SK-N-SH (cell line): ENCODE measurements around the gene SLC66A2. TPM values are rescaled to one million over a fixed set of nuclear protein-coding genes. Genes with fewer than 3 reads are reported as not detected.

Experiments used
- CTCF ChIA-PET: fragments of 300-600, 350-600 bp; formaldehyde crosslinking; extraction: SDS; loops from one replicate; lab custom pipeline; 2021; lab: Yijun Ruan, JAX
- POLR2A ChIA-PET: fragments of 350-600 bp; sonication (Branson Sonifier 250); formaldehyde crosslinking; extraction: SDS; loops from one replicate; lab custom pipeline; 2020; ENCODE audit warnings: antibody characterized with exemption, inconsistent platforms; lab: Yijun Ruan, JAX
- DNase-seq: peaks from one replicate; pipeline ENCODE4 v3.0.0; 2012
- H2AFZ ChIP-seq: fragments of 200-600 bp; sonication (generic); 2 replicates; pipeline ENCODE4 v1.8.1; 2016; ENCODE audit warnings: antibody characterized with exemption, mild to moderate bottlenecking, low read depth
- H3F3A ChIP-seq: fragments of 200-600 bp; sonication (generic); replicated peaks from 2 replicates; pipeline ENCODE3; 2016; ENCODE audit warnings: antibody characterized with exemption, mild to moderate bottlenecking; ENCODE audit not compliant: insufficient read depth
- H3K27ac ChIP-seq, 2 experiments: fragments of 200-500 bp in 1 of 2; fragments of 200-600 bp in 1 of 2; sonication (Bioruptor generic) in 1 of 2; sonication (generic), shearing (Covaris generic) in 1 of 2; 2 replicates each; pipeline versions ENCODE4 v1.5.1 to v1.6.1; 2014 to 2016; ENCODE audit warnings: low read depth in 2 of 2, inconsistent platforms in 1 of 2, low read length in 1 of 2, mild to moderate bottlenecking in 1 of 2, mixed read lengths in 1 of 2
- H3K27me3 ChIP-seq: fragments of 200-600 bp; sonication (generic), shearing (Covaris generic); 2 replicates; pipeline ENCODE4 v1.6.1; 2016; ENCODE audit warnings: mixed run types; ENCODE audit not compliant: insufficient read depth
- H3K36me3 ChIP-seq, 2 experiments: fragments of 200-500 bp in 1 of 2; fragments of 200-600 bp in 1 of 2; sonication (Bioruptor generic) in 1 of 2; sonication (generic) in 1 of 2; replicated peaks in 1 of 2; 2 replicates each; pipeline versions ENCODE3 to v1.5.1; 2014 to 2016; ENCODE audit warnings: low read length in 1 of 2, mild to moderate bottlenecking in 1 of 2; ENCODE audit not compliant: insufficient read depth in 2 of 2, control insufficient read depth in 1 of 2
- H3K4me1 ChIP-seq, 2 experiments: fragments of 200-500 bp in 1 of 2; fragments of 200-600 bp in 1 of 2; sonication (Bioruptor generic) in 1 of 2; sonication (generic), shearing (Covaris generic) in 1 of 2; 2 replicates each; pipeline versions ENCODE4 v1.5.1 to v1.6.1; 2014 to 2016; ENCODE audit warnings: low read depth in 1 of 2, low read length in 1 of 2, mixed run types in 1 of 2; ENCODE audit not compliant: insufficient read depth in 2 of 2, control insufficient read depth in 1 of 2
- H3K4me2 ChIP-seq: fragments of 200-600 bp; sonication (generic), shearing (Covaris generic); 2 replicates; pipeline ENCODE4 v1.6.1; 2017; ENCODE audit warnings: mixed run types
- H3K4me3 ChIP-seq, 2 experiments: fragments of 200-500 bp in 1 of 2; fragments of 200-600 bp in 1 of 2; sonication (Bioruptor generic) in 1 of 2; sonication (generic), shearing (Covaris generic) in 1 of 2; 2 replicates each; pipeline versions ENCODE4 v1.5.1 to v1.8.1; 2014 to 2016; ENCODE audit warnings: low read depth in 2 of 2, inconsistent platforms in 1 of 2, low read length in 1 of 2, mild to moderate bottlenecking in 1 of 2, mixed read lengths in 1 of 2, moderate library complexity in 1 of 2
- H3K79me2 ChIP-seq: fragments of 200-600 bp; sonication (generic); 2 replicates; pipeline ENCODE4 v1.8.1; 2017; ENCODE audit warnings: mild to moderate bottlenecking; ENCODE audit not compliant: insufficient read depth
- H3K9ac ChIP-seq: fragments of 200-600 bp; sonication (generic); 2 replicates; pipeline ENCODE4 v1.6.1; 2017; ENCODE audit warnings: mixed run types
- H3K9me2 ChIP-seq: fragments of 200-600 bp; sonication (generic); 2 replicates; pipeline ENCODE4 v1.6.1; 2017; ENCODE audit warnings: mixed run types
- H3K9me3 ChIP-seq: fragments of 200-600 bp; sonication (generic); 2 replicates; pipeline ENCODE4 v1.6.1; 2017; ENCODE audit warnings: mixed run types, mild to moderate bottlenecking, moderate library complexity
- H4K20me1 ChIP-seq: fragments of 200-600 bp; sonication (generic); 2 replicates; pipeline ENCODE4 v1.6.1; 2017; ENCODE audit warnings: mild to moderate bottlenecking, mixed run types; ENCODE audit not compliant: insufficient read depth
- ELF1 ChIP-seq: IDR thresholded peaks from 2 replicates; pipeline ENCODE4 v1.4.0; 2012
- MXI1 ChIP-seq: IDR thresholded peaks from 2 replicates; pipeline ENCODE4 v1.6.1; 2012; ENCODE audit warnings: mild to moderate bottlenecking, low read depth, low read length, improper control_type of control experiment
- NFIC ChIP-seq: IDR thresholded peaks from 2 replicates; pipeline ENCODE4 v1.4.0; 2012; ENCODE audit warnings: borderline replicate concordance
- NRF1 ChIP-seq: IDR thresholded peaks from 2 replicates; pipeline ENCODE4 v1.6.1; 2012; ENCODE audit warnings: low read depth, mild to moderate bottlenecking, low read length
- RFX5 ChIP-seq: IDR thresholded peaks from 2 replicates; pipeline ENCODE4 v1.6.1; 2012; ENCODE audit warnings: mild to moderate bottlenecking, improper control_type of control experiment, low read length
- SIN3A ChIP-seq: IDR thresholded peaks from 2 replicates; pipeline ENCODE4 v1.6.1; 2012; ENCODE audit warnings: low read depth, mild to moderate bottlenecking, low read length, moderate library complexity, borderline replicate concordance
- SMC3 ChIP-seq: IDR thresholded peaks from 2 replicates; pipeline ENCODE4 v1.6.1; 2012; ENCODE audit warnings: low read depth, low read length, improper control_type of control experiment
- TAF1 ChIP-seq: IDR thresholded peaks from 2 replicates; pipeline ENCODE4 v1.6.1; 2012; ENCODE audit warnings: low read depth, mild to moderate bottlenecking, low read length, moderate library complexity, borderline replicate concordance
- TCF12 ChIP-seq: IDR thresholded peaks from 2 replicates; pipeline ENCODE4 v1.4.0; 2012
- ZBTB33 ChIP-seq: IDR thresholded peaks from 2 replicates; pipeline ENCODE4 v1.4.0; 2012; ENCODE audit warnings: low read depth, borderline replicate concordance
- WGBS: methylation state at CpG from one replicate; pipeline ENCODE4 v1.1.6; 2017; ENCODE audit warnings: low lambda C conversion rate; 5-methylcytosine and 5-hydroxymethylcytosine counted together
- polyA plus RNA-seq, 3 experiments: library from polyadenylated mRNA; depleted of rRNA; stranded (reverse); fragments of >200 nt; gene quantifications; 2 replicates each; pipeline ENCODE4 v1.2.3, GENCODE V29; 2012
- TF ChIP-seq, protein P1 (sequence below): IDR thresholded peaks from 2 replicates; pipeline ENCODE4 v1.4.0; 2012; ENCODE audit warnings: low read depth, borderline replicate concordance
- TF ChIP-seq, protein P2 (sequence below): IDR thresholded peaks from 2 replicates; pipeline ENCODE4 v1.6.1; 2012; ENCODE audit warnings: mild to moderate bottlenecking, low read depth, low read length, moderate library complexity

SLC66A2 gene
- polyA plus RNA-seq, 1 of the 3 experiments (the other 2 are of a cell fraction), result 14.5 TPM

- H3K9ac ChIP-seq, result no peak overlapping the region
- TF ChIP-seq RFX5 (no peak), SMC3 (no peak), ZBTB33 (no peak), SIN3A (no peak), ELF1 (no peak), MXI1 (no peak), TCF12 (no peak), TAF1 (no peak), NFIC (no peak), NRF1 (no peak)
- TF ChIP-seq, protein P1, sequence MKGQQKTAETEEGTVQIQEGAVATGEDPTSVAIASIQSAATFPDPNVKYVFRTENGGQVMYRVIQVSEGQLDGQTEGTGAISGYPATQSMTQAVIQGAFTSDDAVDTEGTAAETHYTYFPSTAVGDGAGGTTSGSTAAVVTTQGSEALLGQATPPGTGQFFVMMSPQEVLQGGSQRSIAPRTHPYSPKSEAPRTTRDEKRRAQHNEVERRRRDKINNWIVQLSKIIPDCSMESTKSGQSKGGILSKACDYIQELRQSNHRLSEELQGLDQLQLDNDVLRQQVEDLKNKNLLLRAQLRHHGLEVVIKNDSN, result no peak
- TF ChIP-seq, protein P2, sequence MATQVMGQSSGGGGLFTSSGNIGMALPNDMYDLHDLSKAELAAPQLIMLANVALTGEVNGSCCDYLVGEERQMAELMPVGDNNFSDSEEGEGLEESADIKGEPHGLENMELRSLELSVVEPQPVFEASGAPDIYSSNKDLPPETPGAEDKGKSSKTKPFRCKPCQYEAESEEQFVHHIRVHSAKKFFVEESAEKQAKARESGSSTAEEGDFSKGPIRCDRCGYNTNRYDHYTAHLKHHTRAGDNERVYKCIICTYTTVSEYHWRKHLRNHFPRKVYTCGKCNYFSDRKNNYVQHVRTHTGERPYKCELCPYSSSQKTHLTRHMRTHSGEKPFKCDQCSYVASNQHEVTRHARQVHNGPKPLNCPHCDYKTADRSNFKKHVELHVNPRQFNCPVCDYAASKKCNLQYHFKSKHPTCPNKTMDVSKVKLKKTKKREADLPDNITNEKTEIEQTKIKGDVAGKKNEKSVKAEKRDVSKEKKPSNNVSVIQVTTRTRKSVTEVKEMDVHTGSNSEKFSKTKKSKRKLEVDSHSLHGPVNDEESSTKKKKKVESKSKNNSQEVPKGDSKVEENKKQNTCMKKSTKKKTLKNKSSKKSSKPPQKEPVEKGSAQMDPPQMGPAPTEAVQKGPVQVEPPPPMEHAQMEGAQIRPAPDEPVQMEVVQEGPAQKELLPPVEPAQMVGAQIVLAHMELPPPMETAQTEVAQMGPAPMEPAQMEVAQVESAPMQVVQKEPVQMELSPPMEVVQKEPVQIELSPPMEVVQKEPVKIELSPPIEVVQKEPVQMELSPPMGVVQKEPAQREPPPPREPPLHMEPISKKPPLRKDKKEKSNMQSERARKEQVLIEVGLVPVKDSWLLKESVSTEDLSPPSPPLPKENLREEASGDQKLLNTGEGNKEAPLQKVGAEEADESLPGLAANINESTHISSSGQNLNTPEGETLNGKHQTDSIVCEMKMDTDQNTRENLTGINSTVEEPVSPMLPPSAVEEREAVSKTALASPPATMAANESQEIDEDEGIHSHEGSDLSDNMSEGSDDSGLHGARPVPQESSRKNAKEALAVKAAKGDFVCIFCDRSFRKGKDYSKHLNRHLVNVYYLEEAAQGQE, result no peak
- TF ChIP-seq, all 33 proteins: peak for 0
- WGBS, result 52% methylated on average over 52 of the region's 102 CpGs
- Histone ChIP-seq H3K36me3 (no peaks in the 10 kb centered on the region), H3K9me2 (no peaks in the 10 kb centered on the region), H3K27ac (no peak overlapping the region), H3K4me1 (no peaks in the 10 kb centered on the region), H3K27me3 (peaks cover 21% of the 10 kb centered on the region; the same call in 1 of the 2 replicates), H3K79me2 (no peaks in the 10 kb centered on the region), H3F3A (no peaks in the 10 kb centered on the region), H4K20me1 (no peaks in the 10 kb centered on the region), H3K4me2 (no peak overlapping the region), H3K9me3 (no peaks in the 10 kb centered on the region), H3K4me3 (no peak overlapping the region), H2AFZ (no peak overlapping the region)
- CTCF ChIA-PET, result no interaction called here
- DNase-seq, result no peak
- POLR2A ChIA-PET, result no interaction called here
Measured at GRCh38 chr18:79863161-79864005, 88.1 kb downstream of the SLC66A2 start.
